ENCODE measurements around the gene TEKT4. TPM values are rescaled to one million over a fixed set of nuclear protein-coding genes. Genes with fewer than 3 reads are reported as not detected.
"Not testable (repeated sequence)": the region's sequence is repeated elsewhere in the genome, so short reads cannot be mapped to it uniquely, and the experiment has no call there.

Gene TEKT4
- total RNA-seq, 1 donor from 2014 or later, result 0.34 TPM

- no peaks in the 10 kb centered on the region for H3K36me3 Mint-ChIP-seq (ENCODE audit: low read depth)
- intact Hi-C loops (cut with micrococcal nuclease), result no loop called here
- H3K27ac Mint-ChIP-seq, result no peak overlapping the region
- no peak overlapping the region for H3K4me3 Mint-ChIP-seq (ENCODE audit: low read depth)
- H3K9me3 Mint-ChIP-seq, result no peaks in the 10 kb centered on the region
- no peaks in the 10 kb centered on the region for H3K4me1 Mint-ChIP-seq (ENCODE audit: low read depth)
- H3K27me3 Mint-ChIP-seq (ENCODE audit: low read depth), result no peaks in the 10 kb centered on the region
- no peak for DNase-seq (ENCODE audit: low spot score)
Observed at GRCh38 chr2:94872676-94873361, 1.6 kb downstream of the TEKT4 start.

- H3K27me3 Mint-ChIP-seq (ENCODE audit: low read depth), result no peaks in the 10 kb centered on the region
- no peak overlapping the region for H3K4me3 Mint-ChIP-seq (ENCODE audit: low read depth)
- no peak for DNase-seq (ENCODE audit: low spot score)
- no peaks in the 10 kb centered on the region for H3K4me1 Mint-ChIP-seq (ENCODE audit: low read depth)
- H3K9me3 Mint-ChIP-seq, result no peaks in the 10 kb centered on the region
- intact Hi-C loops (cut with micrococcal nuclease), result no loop called here
- no peaks in the 10 kb centered on the region for H3K36me3 Mint-ChIP-seq (ENCODE audit: low read depth)
- no peak overlapping the region for H3K27ac Mint-ChIP-seq
Observed at GRCh38 chr2:94873362-94874276, 2.4 kb downstream of the TEKT4 start.

GRCh38 chr2:94874277-94874997 lies 3.2 kb downstream of the TEKT4 start:
- no peaks in the 10 kb centered on the region for H3K36me3 Mint-ChIP-seq (ENCODE audit: low read depth)
- no peak overlapping the region for H3K4me3 Mint-ChIP-seq (ENCODE audit: low read depth)
- H3K4me1 Mint-ChIP-seq (ENCODE audit: low read depth), result no peaks in the 10 kb centered on the region
- no peaks in the 10 kb centered on the region for H3K27me3 Mint-ChIP-seq (ENCODE audit: low read depth)
- H3K9me3 Mint-ChIP-seq, result no peaks in the 10 kb centered on the region
- intact Hi-C loops (cut with micrococcal nuclease), result no loop called here
- no peak overlapping the region for H3K27ac Mint-ChIP-seq
- peak; percentile 64 for DNase-seq (ENCODE audit: low spot score)

GRCh38 chr2:94875064-94875819 lies 4.0 kb downstream of the TEKT4 start:
- H3K4me3 Mint-ChIP-seq (ENCODE audit: low read depth), result no peak overlapping the region
- H3K27ac Mint-ChIP-seq, result no peak overlapping the region
- intact Hi-C loops (cut with micrococcal nuclease), result no loop called here
- no peak for DNase-seq (ENCODE audit: low spot score)
- no peaks in the 10 kb centered on the region for H3K27me3 Mint-ChIP-seq (ENCODE audit: low read depth)
- H3K9me3 Mint-ChIP-seq, result no peaks in the 10 kb centered on the region
- H3K4me1 Mint-ChIP-seq (ENCODE audit: low read depth), result no peaks in the 10 kb centered on the region
- no peaks in the 10 kb centered on the region for H3K36me3 Mint-ChIP-seq (ENCODE audit: low read depth)

GRCh38 chr2:94875820-94876522 lies 4.7 kb downstream of the TEKT4 start:
- H3K27me3 Mint-ChIP-seq (ENCODE audit: low read depth), result no peaks in the 10 kb centered on the region
- no peak for DNase-seq (ENCODE audit: low spot score)
- H3K36me3 Mint-ChIP-seq (ENCODE audit: low read depth), result no peaks in the 10 kb centered on the region
- no peak overlapping the region for H3K4me3 Mint-ChIP-seq (ENCODE audit: low read depth)
- no peaks in the 10 kb centered on the region for H3K4me1 Mint-ChIP-seq (ENCODE audit: low read depth)
- intact Hi-C loops (cut with micrococcal nuclease), result no loop called here
- no peak overlapping the region for H3K27ac Mint-ChIP-seq
- H3K9me3 Mint-ChIP-seq, result no peaks in the 10 kb centered on the region

- no peaks in the 10 kb centered on the region for H3K27me3 Mint-ChIP-seq (ENCODE audit: low read depth)
Observed at GRCh38 chr2:94876523-94876863, 5.3 kb downstream of the TEKT4 start.

GRCh38 chr2:94877129-94877528 lies 5.9 kb downstream of the TEKT4 start:
- no peak for DNase-seq (ENCODE audit: low spot score)
- intact Hi-C loops (cut with micrococcal nuclease), result no loop called here
- no peak overlapping the region for H3K27ac Mint-ChIP-seq

More at GRCh38 chr2:94876523-94876863, 5.3 kb downstream of the TEKT4 start:
- H3K9me3 Mint-ChIP-seq, result no peaks in the 10 kb centered on the region
- intact Hi-C loops (cut with micrococcal nuclease), result no loop called here
- H3K36me3 Mint-ChIP-seq (ENCODE audit: low read depth), result no peaks in the 10 kb centered on the region
- H3K4me3 Mint-ChIP-seq (ENCODE audit: low read depth), result no peak overlapping the region
- H3K4me1 Mint-ChIP-seq (ENCODE audit: low read depth), result no peaks in the 10 kb centered on the region
- no peak overlapping the region for H3K27ac Mint-ChIP-seq
- DNase-seq (ENCODE audit: low spot score), result no peak

GRCh38 chr2:94878575-94878974 lies 7.3 kb downstream of the TEKT4 start:
- H3K9me3 Mint-ChIP-seq; H3K4me3 Mint-ChIP-seq (ENCODE audit: low read depth); intact Hi-C loops (cut with micrococcal nuclease); H3K27me3 Mint-ChIP-seq (ENCODE audit: low read depth); H3K4me1 Mint-ChIP-seq (ENCODE audit: low read depth); H3K36me3 Mint-ChIP-seq (ENCODE audit: low read depth); H3K27ac Mint-ChIP-seq; DNase-seq (ENCODE audit: low spot score): not testable (repeated sequence)

More at GRCh38 chr2:94877129-94877528, 5.9 kb downstream of the TEKT4 start:
- no peaks in the 10 kb centered on the region for H3K9me3 Mint-ChIP-seq
- H3K4me1 Mint-ChIP-seq (ENCODE audit: low read depth), result no peaks in the 10 kb centered on the region
- H3K27me3 Mint-ChIP-seq (ENCODE audit: low read depth), result no peaks in the 10 kb centered on the region
- H3K4me3 Mint-ChIP-seq (ENCODE audit: low read depth), result no peak overlapping the region
- H3K36me3 Mint-ChIP-seq (ENCODE audit: low read depth), result no peaks in the 10 kb centered on the region

- DNase-seq (ENCODE audit: low spot score), result no peak
- no peak overlapping the region for H3K27ac Mint-ChIP-seq
- H3K4me3 Mint-ChIP-seq (ENCODE audit: low read depth), result no peak overlapping the region
- H3K36me3 Mint-ChIP-seq (ENCODE audit: low read depth), result no peaks in the 10 kb centered on the region
- intact Hi-C loops (cut with micrococcal nuclease), result no loop called here
- H3K27me3 Mint-ChIP-seq (ENCODE audit: low read depth), result no peaks in the 10 kb centered on the region
- H3K4me1 Mint-ChIP-seq (ENCODE audit: low read depth), result no peaks in the 10 kb centered on the region
- no peaks in the 10 kb centered on the region for H3K9me3 Mint-ChIP-seq
Observed at GRCh38 chr2:94879314-94879981, 8.2 kb downstream of the TEKT4 start.

- no peaks in the 10 kb centered on the region for H3K36me3 Mint-ChIP-seq (ENCODE audit: low read depth)
- H3K4me1 Mint-ChIP-seq (ENCODE audit: low read depth), result no peaks in the 10 kb centered on the region
- no peak overlapping the region for H3K4me3 Mint-ChIP-seq (ENCODE audit: low read depth)
- H3K9me3 Mint-ChIP-seq, result no peaks in the 10 kb centered on the region
- DNase-seq (ENCODE audit: low spot score), result no peak
- intact Hi-C loops (cut with micrococcal nuclease), result no loop called here
- H3K27ac Mint-ChIP-seq, result no peak overlapping the region
- H3K27me3 Mint-ChIP-seq (ENCODE audit: low read depth), result no peaks in the 10 kb centered on the region
Observed at GRCh38 chr2:94879982-94880377, 8.8 kb downstream of the TEKT4 start.

- H3K4me1 Mint-ChIP-seq (ENCODE audit: low read depth), result no peaks in the 10 kb centered on the region
- no peak overlapping the region for H3K27ac Mint-ChIP-seq
- no peak overlapping the region for H3K4me3 Mint-ChIP-seq (ENCODE audit: low read depth)
- intact Hi-C loops (cut with micrococcal nuclease), result no loop called here
- H3K36me3 Mint-ChIP-seq (ENCODE audit: low read depth), result no peaks in the 10 kb centered on the region
- no peaks in the 10 kb centered on the region for H3K27me3 Mint-ChIP-seq (ENCODE audit: low read depth)
- H3K9me3 Mint-ChIP-seq, result no peaks in the 10 kb centered on the region
- no peak for DNase-seq (ENCODE audit: low spot score)
Observed at GRCh38 chr2:94880507-94880906, 9.3 kb downstream of the TEKT4 start.
